Heart right ventricle (tissue), 16 donors: Measurements from ENCODE around the gene ARL15. TPM values are rescaled to one million over a fixed set of nuclear protein-coding genes. Genes with fewer than 3 reads are reported as not detected.
A peak's percentile ranks its signal among the peaks of the same experiment; 100 is the strongest.

ENCODE experiments used
- ATAC-seq, 8 donors: fragments of 200-7000 bp; cut with Tn5 transposase; one replicate each; pipeline ENCODE4 v1.9.1; 2020; ENCODE audit warnings: mild to moderate bottlenecking in 8 of 8, moderate library complexity in 8 of 8, moderate number of reproducible peaks in 1 of 8
- DNase-seq, 2 donors: peaks; one replicate each; pipeline ENCODE4 v3.0.0-alpha.2; 2020
- H3K27ac ChIP-seq, 10 donors: fragments of 200-600 bp; sonication (generic) in 2 of 10; one replicate each; pipeline versions ENCODE4 v1.5.0 to v1.8.0; 2020 to 2022; ENCODE audit warnings: mild to moderate bottlenecking in 3 of 10
- H3K27me3 ChIP-seq, 7 donors: fragments of 200-600 bp; one replicate each; pipeline ENCODE4 v1.8.0; 2021 to 2022; ENCODE audit warnings: mild to moderate bottlenecking in 2 of 7
- H3K36me3 ChIP-seq, 9 donors: fragments of 200-600 bp; sonication (generic) in 1 of 9; one replicate each; pipeline versions ENCODE4 v1.5.0 to v1.8.0; 2020 to 2022; ENCODE audit warnings: mild to moderate bottlenecking in 2 of 9
- H3K4me1 ChIP-seq, 9 donors: fragments of 200-600 bp; sonication (generic) in 1 of 9; one replicate each; pipeline versions ENCODE4 v1.5.0 to v1.8.0; 2020 to 2022; ENCODE audit warnings: mild to moderate bottlenecking in 4 of 9
- H3K4me3 ChIP-seq, 10 donors: fragments of 200-600 bp; sonication (generic) in 2 of 10; one replicate each; pipeline versions ENCODE4 v1.5.0 to v1.8.0; 2020 to 2022; ENCODE audit warnings: mild to moderate bottlenecking in 7 of 10, moderate library complexity in 2 of 10
- H3K9me3 ChIP-seq, 11 donors: fragments of 200-600 bp in 10 of 11; sonication (generic) in 2 of 11; one replicate each; pipeline versions ENCODE4 v1.5.0 to v1.8.0; 2013 to 2022; ENCODE audit warnings: mild to moderate bottlenecking in 2 of 11, control low read depth in 1 of 11, moderate library complexity in 1 of 11
- CTCF ChIP-seq, 9 donors: fragments of 200-600 bp; sonication (generic) in 2 of 9; IDR thresholded peaks; one replicate each; pipeline versions ENCODE4 v1.5.0 to v1.8.0; 2021 to 2022; ENCODE audit warnings: antibody characterized with exemption in 9 of 9, mild to moderate bottlenecking in 5 of 9, moderate library complexity in 1 of 9
- WGBS, 2 donors: extraction: QIAGEN DNeasy Blood & Tissue Kit; methylation state at CpG; one replicate each; pipeline ENCODE4 v1.1.7; 2013; ENCODE audit warnings: inconsistent platforms in 1 of 2; 5-methylcytosine and 5-hydroxymethylcytosine counted together
- intact Hi-C, 10 donors: fragments of 100-400 bp; cut with DNase I; formaldehyde crosslinking; loops; one replicate each; pipeline versions ENCODE4 v1.11.1 to v1.14.2; 2022
- polyA plus RNA-seq, 2 donors: library from polyadenylated mRNA; stranded (reverse); fragments of 200-250 nt; gene quantifications; one replicate each; pipeline ENCODE4 v1.2.3, GENCODE V29; 2013
- total RNA-seq, 10 donors: library from RNA; stranded (reverse); fragmentation: NEBNext Ultra II Directional in 3 of 10; extraction: Animal tissue kit (Norgen Biotek cat#: 25700) in 3 of 10; gene quantifications; one replicate each; pipeline versions ENCODE4 v1.2.1 to v1.2.4, GENCODE V29; 2021 to 2023
- donor health status: Arrhythmogenic right ventricular cardiomyopathy.
- donor health status: ischemic (EF 13 %, LVEDD 7.1; RV severe dilation, severe dysfunction).
- donor health status: healthy with polysubstance abuse.
- donor health status: DM: no; HTN: yes; CAD: no.
- donor health status: DM: no; HTN: no; CAD: no.
- donor health status: ischemic (EF 25% LVEDD 6.9; RV normal size, moderate dysfunction).
- donor health status: ischemic (EF 25% LVEDD 5.7; RV mildly dilated, moderate dysfunction).
- donor health status: healthy.
- donor health status: DM: yes; HTN: yes; CAD: no.
- donor health status: Ischemic cardiomyopathy.
- donor health status: ischemic (EF 35%, LVEDD 5.7; RV mildly dilated, moderate dysfunction).
- donor health status: nonischemic (EF 11% LVEDD 7.7; RV severe dilation, severe dysfunction).
- donor health status: DM: yes; HTN: yes; CAD: no.
- donor health status: PGD.
- donor health status: ischemic (EF 29% LVEDD 5.4; RV normal size, mild dysfunction).
- donor health status: nonischemic (EF 23%, LVEDD 6.1; RV moderate dilation, normal function).

The ARL15 gene
- total and polyA plus RNA-seq, 12 donors: 7.8 to 31.8 (median 26.9) TPM

GRCh38 chr5:54227109-54227508 is 83.3 kb downstream of the ARL15 start:
- peaks cover 0 to 46% (median 22%) of the 10 kb centered on the region in 9 donors for H3K4me1 ChIP-seq
- no peak for TF ChIP-seq CTCF (IDR thresholded peaks at IDR 0.05)
- no peak for DNase-seq
- H3K9me3 ChIP-seq: no peaks in the 10 kb centered on the region
- no peaks in the 10 kb centered on the region for H3K36me3 ChIP-seq
- ATAC-seq: no peak
- no peak overlapping the region for H3K27ac ChIP-seq
- intact Hi-C loops: loop anchor here in 9 of 10 donors (5.0 to 10.0 kb wide), 8 partner anchors 352 to 1062 kb away; partner anchors contain the start of gene FST (in 2 of the 9)
- H3K4me3 ChIP-seq: no peak overlapping the region
- no peaks in the 10 kb centered on the region for H3K27me3 ChIP-seq
- WGBS, 2 donors: 86% methylated on average over 3 of the region's 3 CpGs

GRCh38 chr5:54226215-54226614 is 84.2 kb downstream of the ARL15 start:
- WGBS, 2 donors: 72 to 89% methylated on average over 5 of the region's 5 CpGs
- Histone ChIP-seq H3K27ac (peak overlapping the region in 3 of 10 donors; percentile 3 to 6 (median 6)), H3K36me3 (no peaks in the 10 kb centered on the region), H3K9me3 (no peaks in the 10 kb centered on the region), H3K27me3 (no peaks in the 10 kb centered on the region), H3K4me1 (peaks cover 0 to 40% (median 15%) of the 10 kb centered on the region in 9 donors), H3K4me3 (no peak overlapping the region)
- ATAC-seq: peak in 3 of 8 donors; percentile 35 to 44 (median 37)
- TF ChIP-seq CTCF (IDR thresholded peaks at IDR 0.05): no peak
- intact Hi-C loops: loop anchor here in 9 of 10 donors (5.0 to 10.0 kb wide), 8 partner anchors 351 to 1061 kb away; partner anchors contain the start of gene FST (in 2 of the 9)
- no peak for DNase-seq

GRCh38 chr5:54224103-54224826 is 86.1 kb downstream of the ARL15 start:
- WGBS, 2 donors: 79 to 84% methylated on average over 10 of the region's 10 CpGs
- H3K9me3 ChIP-seq: no peaks in the 10 kb centered on the region
- no peak overlapping the region for H3K4me3 ChIP-seq
- no peak overlapping the region for H3K27ac ChIP-seq
- no peak for TF ChIP-seq CTCF (IDR thresholded peaks at IDR 0.05)
- no peaks in the 10 kb centered on the region for H3K27me3 ChIP-seq
- DNase-seq (no peak), ATAC-seq (peak in 3 of 8 donors; percentile 22 to 45 (median 42))
- intact Hi-C loops: loop anchor here in 8 of 10 donors (5.0 to 10.0 kb wide), 6 partner anchors 349 to 1059 kb away; no protein-coding TSS in a partner anchor
- peaks cover 0 to 45% (median 19%) of the 10 kb centered on the region in 9 donors for H3K4me1 ChIP-seq
- H3K36me3 ChIP-seq: no peaks in the 10 kb centered on the region

GRCh38 chr5:54222336-54222735 is 88.0 kb downstream of the ARL15 start:
- DNase-seq: no peak
- ATAC-seq: no peak
- H3K9me3 ChIP-seq: no peaks in the 10 kb centered on the region
- H3K4me3 ChIP-seq: no peak overlapping the region
- WGBS, 2 donors: 89 to 97% methylated on average over 4 of the region's 4 CpGs
- H3K27me3 ChIP-seq: no peaks in the 10 kb centered on the region
- H3K36me3 ChIP-seq: no peaks in the 10 kb centered on the region
- H3K27ac ChIP-seq: no peak overlapping the region
- no peak for TF ChIP-seq CTCF (IDR thresholded peaks at IDR 0.05)
- intact Hi-C loops: loop anchor here in 8 of 10 donors (5.0 to 10.0 kb wide), 6 partner anchors 348 to 1058 kb away; no protein-coding TSS in a partner anchor
- H3K4me1 ChIP-seq: peaks cover 0 to 38% (median 14%) of the 10 kb centered on the region in 9 donors
